Astrocyte (in vitro differentiated cells and primary cell): ENCODE data around the gene OR9G4. TPM values are rescaled to one million over a fixed set of nuclear protein-coding genes. Genes with fewer than 3 reads are reported as not detected.

ENCODE experiments used
- DNase-seq: peaks from one replicate; pipeline ENCODE4 v3.0.0-alpha.2; 2010; ENCODE audit warnings: low read depth
- FAIRE-seq: peaks from 2 replicates; lab custom pipeline; 2011; peaks lifted over from hg19 to GRCh38; lab: Jason Lieb, UNC
- H2AFZ ChIP-seq: 2 replicates; pipeline ENCODE4 v1.6.0; 2012; ENCODE audit warnings: low read depth, low read length, inconsistent platforms
- H3K27ac ChIP-seq: 2 replicates; pipeline ENCODE4 v1.5.1; 2011; ENCODE audit warnings: low read depth, low read length, inconsistent platforms
- H3K27me3 ChIP-seq: 2 replicates; pipeline ENCODE4 v1.6.0; 2011; ENCODE audit warnings: low read length, inconsistent platforms; ENCODE audit not compliant: insufficient read depth
- H3K36me3 ChIP-seq: 2 replicates; pipeline ENCODE4 v1.5.1; 2011; ENCODE audit warnings: low read length, inconsistent platforms; ENCODE audit not compliant: insufficient read depth
- H3K4me1 ChIP-seq: 2 replicates; pipeline ENCODE4 v1.5.1; 2011; ENCODE audit warnings: low read length, inconsistent platforms; ENCODE audit not compliant: insufficient read depth
- H3K4me2 ChIP-seq: 2 replicates; pipeline ENCODE4 v1.6.0; 2012; ENCODE audit warnings: low read length, inconsistent platforms
- H3K4me3 ChIP-seq: 2 replicates; pipeline ENCODE4 v1.5.1; 2011; ENCODE audit warnings: low read depth, mild to moderate bottlenecking, low read length, inconsistent platforms; ENCODE audit not compliant: insufficient read depth
- H3K79me2 ChIP-seq: 2 replicates; pipeline ENCODE4 v1.6.0; 2012; ENCODE audit warnings: mild to moderate bottlenecking, low read length, inconsistent platforms; ENCODE audit not compliant: insufficient read depth
- H3K9ac ChIP-seq: 2 replicates; pipeline ENCODE4 v1.6.0; 2012; ENCODE audit warnings: mild to moderate bottlenecking, low read length, inconsistent platforms
- H3K9me3 ChIP-seq: 2 replicates; pipeline ENCODE4 v1.5.1; 2012; ENCODE audit warnings: low read depth, mild to moderate bottlenecking, low read length, inconsistent platforms; ENCODE audit not compliant: insufficient read depth
- H4K20me1 ChIP-seq: 2 replicates; pipeline ENCODE4 v1.6.0; 2012; ENCODE audit warnings: low read length, inconsistent platforms; ENCODE audit not compliant: insufficient read depth
- H3K27ac Mint-ChIP-seq: one replicate; pipeline ENCODE4 v1.8.0; 2021; ENCODE audit warnings: mild to moderate bottlenecking, mixed read lengths; ENCODE audit not compliant: unreplicated experiment
- H3K27me3 Mint-ChIP-seq: one replicate; pipeline ENCODE4 v1.8.0; 2021; ENCODE audit warnings: low read depth, mixed read lengths; ENCODE audit not compliant: unreplicated experiment
- H3K36me3 Mint-ChIP-seq: one replicate; pipeline ENCODE4 v1.8.0; 2021; ENCODE audit warnings: low read depth, mixed read lengths; ENCODE audit not compliant: unreplicated experiment
- H3K4me1 Mint-ChIP-seq: one replicate; pipeline ENCODE4 v1.8.0; 2021; ENCODE audit warnings: low read depth, mixed read lengths; ENCODE audit not compliant: unreplicated experiment
- H3K4me3 Mint-ChIP-seq: one replicate; pipeline ENCODE4 v1.8.0; 2021; ENCODE audit warnings: mild to moderate bottlenecking, moderate library complexity, mixed read lengths; ENCODE audit not compliant: unreplicated experiment
- H3K9me3 Mint-ChIP-seq: one replicate; pipeline ENCODE4 v1.8.0; 2021; ENCODE audit warnings: mild to moderate bottlenecking, mixed read lengths; ENCODE audit not compliant: unreplicated experiment
- EZH2 ChIP-seq: IDR thresholded peaks from 2 replicates; pipeline ENCODE4 v1.6.1; 2012; ENCODE audit warnings: mild to moderate bottlenecking, low read length, inconsistent platforms; ENCODE audit not compliant: insufficient read depth
- total RNA-seq: library from RNA; stranded (reverse); gene quantifications from 2 replicates; pipeline ENCODE4 v1.2.1, GENCODE V29; 2021
- TF ChIP-seq, protein P1 (sequence below): IDR thresholded peaks from 2 replicates; pipeline ENCODE4 v1.5.1; 2011; ENCODE audit warnings: low read depth, mild to moderate bottlenecking, inconsistent platforms, low read length, moderate library complexity; ENCODE audit not compliant: insufficient read depth

The OR9G4 gene
- total RNA-seq, 1 donor from 2014 or later = not detected

DNA sequence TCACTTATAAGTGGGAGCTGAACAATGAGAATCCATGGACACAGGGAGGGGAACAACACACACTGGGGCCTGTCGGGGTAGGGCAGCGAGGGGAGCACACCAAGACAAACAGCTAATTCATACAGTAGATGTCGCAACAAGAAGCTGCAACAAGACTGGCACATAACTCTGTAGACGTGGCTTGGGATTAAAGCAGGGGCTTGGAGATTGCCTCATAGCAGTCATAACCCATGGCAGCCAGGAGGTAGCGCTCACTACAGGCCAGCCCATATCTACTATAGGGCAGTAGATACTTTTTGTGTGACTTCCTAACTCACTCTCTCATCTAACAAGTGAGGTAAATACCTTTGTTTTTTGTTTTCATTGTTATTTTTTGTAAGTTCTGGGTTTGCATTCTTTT is 1.7 kb upstream of the OR9G4 start:
- Histone ChIP-seq H2AFZ (no peak overlapping the region), H3K79me2 (no peaks in the 10 kb centered on the region), H4K20me1 (no peaks in the 10 kb centered on the region), H3K9ac (no peak overlapping the region), H3K27me3 (no peaks in the 10 kb centered on the region), H3K4me2 (no peak overlapping the region), H3K4me3 (no peak overlapping the region), H3K27ac (no peak overlapping the region), H3K9me3 (peaks cover 11% of the 10 kb centered on the region), H3K4me1 (no peaks in the 10 kb centered on the region), H3K36me3 (no peaks in the 10 kb centered on the region)
- Mint-ChIP-seq H3K27me3 (no peaks in the 10 kb centered on the region), H3K36me3 (no peaks in the 10 kb centered on the region), H3K9me3 (peaks cover 2% of the 10 kb centered on the region), H3K27ac (no peak overlapping the region), H3K4me3 (no peak overlapping the region), H3K4me1 (no peaks in the 10 kb centered on the region)
- FAIRE-seq (no peak), DNase-seq (no peak)
- TF ChIP-seq, protein P1, sequence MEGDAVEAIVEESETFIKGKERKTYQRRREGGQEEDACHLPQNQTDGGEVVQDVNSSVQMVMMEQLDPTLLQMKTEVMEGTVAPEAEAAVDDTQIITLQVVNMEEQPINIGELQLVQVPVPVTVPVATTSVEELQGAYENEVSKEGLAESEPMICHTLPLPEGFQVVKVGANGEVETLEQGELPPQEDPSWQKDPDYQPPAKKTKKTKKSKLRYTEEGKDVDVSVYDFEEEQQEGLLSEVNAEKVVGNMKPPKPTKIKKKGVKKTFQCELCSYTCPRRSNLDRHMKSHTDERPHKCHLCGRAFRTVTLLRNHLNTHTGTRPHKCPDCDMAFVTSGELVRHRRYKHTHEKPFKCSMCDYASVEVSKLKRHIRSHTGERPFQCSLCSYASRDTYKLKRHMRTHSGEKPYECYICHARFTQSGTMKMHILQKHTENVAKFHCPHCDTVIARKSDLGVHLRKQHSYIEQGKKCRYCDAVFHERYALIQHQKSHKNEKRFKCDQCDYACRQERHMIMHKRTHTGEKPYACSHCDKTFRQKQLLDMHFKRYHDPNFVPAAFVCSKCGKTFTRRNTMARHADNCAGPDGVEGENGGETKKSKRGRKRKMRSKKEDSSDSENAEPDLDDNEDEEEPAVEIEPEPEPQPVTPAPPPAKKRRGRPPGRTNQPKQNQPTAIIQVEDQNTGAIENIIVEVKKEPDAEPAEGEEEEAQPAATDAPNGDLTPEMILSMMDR = no peak
- no peak for TF ChIP-seq EZH2

DNA sequence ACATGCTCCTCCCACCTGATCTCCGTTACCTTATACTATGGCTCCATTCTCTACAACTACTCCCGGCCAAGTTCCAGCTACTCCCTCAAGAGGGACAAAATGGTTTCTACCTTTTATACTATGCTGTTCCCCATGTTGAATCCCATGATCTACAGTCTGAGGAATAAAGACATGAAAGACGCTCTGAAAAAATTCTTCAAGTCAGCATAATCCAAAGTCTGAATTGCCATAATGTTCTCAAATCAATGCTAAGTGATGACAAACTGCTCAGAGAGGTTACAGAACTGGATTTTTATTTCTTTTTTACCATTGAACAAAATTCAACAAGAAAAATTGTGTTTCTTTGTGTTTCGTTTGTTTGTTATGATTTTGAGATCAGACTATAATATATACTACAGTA is 7.6 kb downstream of the OR9G4 start:
- H4K20me1 ChIP-seq = no peaks in the 10 kb centered on the region
- no peak overlapping the region for H3K27ac Mint-ChIP-seq
- no peaks in the 10 kb centered on the region for H3K4me1 ChIP-seq
- no peaks in the 10 kb centered on the region for H3K79me2 ChIP-seq
- no peak overlapping the region for H3K9ac ChIP-seq
- H3K4me3 Mint-ChIP-seq = no peak overlapping the region
- no peak for DNase-seq
- no peaks in the 10 kb centered on the region for H3K27me3 ChIP-seq
- no peaks in the 10 kb centered on the region for H3K36me3 Mint-ChIP-seq
- H3K27ac ChIP-seq = no peak overlapping the region
- FAIRE-seq = no peak
- no peak overlapping the region for H3K4me3 ChIP-seq
- no peaks in the 10 kb centered on the region for H3K9me3 Mint-ChIP-seq
- H3K9me3 ChIP-seq = peaks cover 10% of the 10 kb centered on the region
- no peak overlapping the region for H3K4me2 ChIP-seq
- TF ChIP-seq, protein P1 = no peak
- TF ChIP-seq EZH2 = no peak
- H3K36me3 ChIP-seq = no peaks in the 10 kb centered on the region
- no peak overlapping the region for H2AFZ ChIP-seq
- H3K27me3 Mint-ChIP-seq = no peaks in the 10 kb centered on the region
- H3K4me1 Mint-ChIP-seq = no peaks in the 10 kb centered on the region

DNA sequence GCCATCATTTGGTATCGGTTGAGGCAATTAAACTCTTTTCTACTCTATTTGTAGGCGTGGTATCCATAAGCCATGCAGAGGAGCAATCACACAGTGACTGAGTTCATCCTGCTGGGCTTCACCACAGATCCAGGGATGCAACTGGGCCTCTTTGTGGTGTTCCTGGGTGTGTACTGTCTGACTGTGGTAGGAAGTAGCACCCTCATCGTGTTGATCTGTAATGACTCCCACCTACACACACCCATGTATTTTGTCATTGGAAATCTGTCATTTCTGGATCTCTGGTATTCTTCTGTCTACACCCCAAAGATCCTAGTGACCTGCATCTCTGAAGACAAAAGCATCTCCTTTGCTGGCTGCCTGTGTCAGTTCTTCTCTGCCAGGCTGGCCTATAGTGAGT is 8.4 kb downstream of the OR9G4 start:
- TF ChIP-seq, protein P1 = no peak
- no peak for TF ChIP-seq EZH2
- no peak overlapping the region for H3K9ac ChIP-seq
- Mint-ChIP-seq H3K36me3 (no peaks in the 10 kb centered on the region), H3K27me3 (no peaks in the 10 kb centered on the region), H3K27ac (no peak overlapping the region), H3K9me3 (no peaks in the 10 kb centered on the region), H3K4me3 (no peak overlapping the region), H3K4me1 (no peaks in the 10 kb centered on the region)
- no peak overlapping the region for H2AFZ ChIP-seq
- no peaks in the 10 kb centered on the region for H3K79me2 ChIP-seq
- peaks cover 10% of the 10 kb centered on the region for H3K9me3 ChIP-seq
- H4K20me1 ChIP-seq = no peaks in the 10 kb centered on the region
- no peak for FAIRE-seq
- no peak overlapping the region for H3K27ac ChIP-seq
- H3K27me3 ChIP-seq = no peaks in the 10 kb centered on the region
- no peak overlapping the region for H3K4me3 ChIP-seq
- H3K4me2 ChIP-seq = no peak overlapping the region
- H3K4me1 ChIP-seq = no peaks in the 10 kb centered on the region
- DNase-seq = no peak
- H3K36me3 ChIP-seq = no peaks in the 10 kb centered on the region
